B cell (primary cell): Measurements from ENCODE around the gene RARB. TPM values are rescaled to one million over a fixed set of nuclear protein-coding genes. Genes with fewer than 3 reads are reported as not detected.

Experiments
- ATAC-seq: fragments of 200-7000 bp; cut with Tn5 transposase; one replicate; pipeline ENCODE4 v1.10.0; 2021; ENCODE audit warnings: low read depth, mild to moderate bottlenecking, moderate number of reproducible peaks, moderate library complexity
- CTCF ChIA-PET: fragments of 350-600 bp; sonication (Branson Sonifier 250); formaldehyde crosslinking; loops from one replicate; lab custom pipeline; 2021; ENCODE audit warnings: antibody characterized with exemption, inconsistent platforms; lab: Charles Lee
- POLR2A ChIA-PET: fragments of 350-600 bp; sonication (Branson Sonifier 250); formaldehyde crosslinking; loops from one replicate; lab custom pipeline; 2021; ENCODE audit warnings: antibody characterized with exemption; lab: Charles Lee
- DNase-seq: peaks from one replicate; pipeline ENCODE4 v3.0.0; 2013
- H2AFZ ChIP-seq: 2 replicates; pipeline ENCODE4 v1.6.1; 2012; ENCODE audit warnings: mild to moderate bottlenecking, low read depth, low read length; ENCODE audit not compliant: insufficient read depth, poor library complexity, severe bottlenecking
- H3K27ac ChIP-seq, 2 donors: 1 replicate in 1 of 2; 2 replicates in 1 of 2; pipeline ENCODE4 v1.5.1; 2012 to 2013; ENCODE audit warnings: low read length in 2 of 2, mild to moderate bottlenecking in 2 of 2, moderate library complexity in 1 of 2
- H3K27me3 ChIP-seq, 4 experiments: fragments of 200-600 bp in 1 of 4; sonication (generic) in 1 of 4; replicated peaks in 1 of 4; 1 replicate in 2 of 4; 2 replicates in 2 of 4; pipeline versions ENCODE4 v1.6.1 to v1.7.0; 2013 to 2016; ENCODE audit warnings: low read length in 3 of 4, mild to moderate bottlenecking in 2 of 4, mixed read lengths in 1 of 4, moderate library complexity in 1 of 4; ENCODE audit not compliant: insufficient read depth in 4 of 4, control insufficient read depth in 3 of 4; ENCODE audit errors: control extremely low read depth in 1 of 4
- H3K36me3 ChIP-seq, 2 experiments: replicated peaks in 1 of 2; 1 replicate in 1 of 2; 2 replicates in 1 of 2; pipeline versions ENCODE4 v1.6.1 to v1.7.1; 2013; ENCODE audit warnings: low read length in 1 of 2; ENCODE audit not compliant: insufficient read depth in 2 of 2, control insufficient read depth in 1 of 2; ENCODE audit errors: control extremely low read depth in 1 of 2, extremely low read depth in 1 of 2
- H3K4me1 ChIP-seq, 2 donors: fragments of 200-600 bp in 1 of 2; sonication (generic) in 1 of 2; 1 replicate in 1 of 2; 2 replicates in 1 of 2; pipeline versions ENCODE4 v1.5.1 to v1.6.1; 2013 to 2017; ENCODE audit warnings: low read length in 2 of 2; ENCODE audit not compliant: control insufficient read depth in 2 of 2, insufficient read depth in 2 of 2
- H3K4me2 ChIP-seq: replicated peaks from 2 replicates; pipeline ENCODE3; 2012; ENCODE audit warnings: mild to moderate bottlenecking, low read depth, low read length; ENCODE audit not compliant: poor library complexity, severe bottlenecking
- H3K4me3 ChIP-seq, 5 experiments: fragments of 200-600 bp in 1 of 5; sonication (generic) in 1 of 5; 1 replicate in 3 of 5; 2 replicates in 2 of 5; pipeline versions ENCODE4 v1.5.1 to v1.7.0; 2011 to 2016; ENCODE audit warnings: low read length in 4 of 5, mild to moderate bottlenecking in 4 of 5, low read depth in 2 of 5, control low read depth in 1 of 5, moderate library complexity in 1 of 5; ENCODE audit not compliant: insufficient read depth in 1 of 5; ENCODE audit errors: control extremely low read depth in 1 of 5, extremely low read depth in 1 of 5
- H3K79me2 ChIP-seq: fragments of 200-600 bp; sonication (generic); one replicate; pipeline ENCODE4 v1.6.0; 2016; ENCODE audit warnings: low read length; ENCODE audit not compliant: control insufficient read depth, insufficient read depth
- H3K9ac ChIP-seq: fragments of 200-600 bp; sonication (generic); 2 replicates; pipeline ENCODE4 v1.6.1; 2017; ENCODE audit warnings: mild to moderate bottlenecking, low read length, moderate library complexity
- H3K9me3 ChIP-seq, 3 donors: one replicate each; pipeline versions ENCODE4 v1.6.1 to v1.7.1; 2013; ENCODE audit warnings: low read length in 2 of 3; ENCODE audit not compliant: control insufficient read depth in 2 of 3, insufficient read depth in 1 of 3; ENCODE audit errors: control extremely low read depth in 1 of 3
- H4K20me1 ChIP-seq: 2 replicates; pipeline ENCODE4 v1.6.0; 2012; ENCODE audit warnings: mild to moderate bottlenecking, low read length; ENCODE audit not compliant: insufficient read depth, control insufficient read depth, poor library complexity, severe bottlenecking
- H3K27ac Mint-ChIP-seq: one replicate; pipeline ENCODE4 v1.8.0; 2021; ENCODE audit warnings: mixed read lengths
- H3K27me3 Mint-ChIP-seq: one replicate; pipeline ENCODE4 v1.8.0; 2021; ENCODE audit warnings: mixed read lengths
- H3K4me1 Mint-ChIP-seq: one replicate; pipeline ENCODE4 v1.8.0; 2021; ENCODE audit warnings: mixed read lengths
- H3K4me3 Mint-ChIP-seq: one replicate; pipeline ENCODE4 v1.8.0; 2021; ENCODE audit warnings: mixed read lengths
- H3K9me3 Mint-ChIP-seq: one replicate; pipeline ENCODE4 v1.8.0; 2022; ENCODE audit warnings: mixed read lengths; ENCODE audit not compliant: insufficient read depth
- CTCF ChIP-seq: fragments of 200-600 bp; IDR thresholded peaks from one replicate; pipeline ENCODE4 v1.8.0; 2022; ENCODE audit warnings: antibody characterized with exemption, mild to moderate bottlenecking
- EZH2 ChIP-seq: IDR thresholded peaks from 2 replicates; pipeline ENCODE4 v1.6.1; 2012; ENCODE audit warnings: borderline replicate concordance, low read depth, mild to moderate bottlenecking, moderate library complexity, low read length; ENCODE audit not compliant: insufficient read depth, poor library complexity, severe bottlenecking
- WGBS: methylation state at CpG from one replicate; pipeline ENCODE4 v1.1.5; 2013; ENCODE audit warnings: missing lambda C conversion rate; ENCODE audit not compliant: insufficient coverage; 5-methylcytosine and 5-hydroxymethylcytosine counted together
- intact Hi-C: fragments of 100-400 bp; cut with micrococcal nuclease; formaldehyde crosslinking; loops from one replicate; pipeline ENCODE4 v1.10.0; 2022
- polyA plus RNA-seq: library from polyadenylated mRNA; depleted of rRNA; stranded (reverse); fragments of >200 nt; gene quantifications from 2 replicates; pipeline ENCODE4 v1.2.3, GENCODE V29; 2012
- total RNA-seq, 2 donors: library from RNA; stranded (reverse); fragments of 120-200 nt in 1 of 2; gene quantifications; 1 replicate in 1 of 2; 2 replicates in 1 of 2; pipeline versions ENCODE4 v1.2.3 to v1.2.4, GENCODE V29; 2013 to 2022

RARB gene
- total and polyA plus RNA-seq, 2 donors (not counting 1 experiment from before 2014, with no cell fraction given), result not detected

- TF ChIP-seq EZH2, result no peak
- TF ChIP-seq CTCF, result no peak
These were observed 67.2 kb downstream of the RARB start for GRCh38 chr3:25495304-25495703.

GRCh38 chr3:25495726-25496253 lies 67.7 kb downstream of the RARB start:
- TF ChIP-seq EZH2 (no peak), CTCF (no peak)

More at GRCh38 chr3:25495304-25495703, 67.2 kb downstream of the RARB start:
- no peak overlapping the region for H3K4me3 Mint-ChIP-seq
- no CpG with 5 or more reads among the region's 1 CpG for WGBS
- Histone ChIP-seq H3K9me3 (peaks cover 4 to 18% (median 9%) of the 10 kb centered on the region in 3 donors), H3K79me2 (no peaks in the 10 kb centered on the region), H3K36me3 (no peaks in the 10 kb centered on the region), H3K27ac (no peak overlapping the region), H3K4me3 (no peak overlapping the region), H3K4me1 (no peaks in the 10 kb centered on the region), H3K9ac (no peak overlapping the region), H4K20me1 (no peaks in the 10 kb centered on the region), H3K27me3 (peaks cover 0 to 2% (median 0%) of the 10 kb centered on the region in 4 experiments), H3K4me2 (no peak overlapping the region), H2AFZ (no peak overlapping the region)
- no peaks in the 10 kb centered on the region for H3K4me1 Mint-ChIP-seq
- DNase-seq (no peak), ATAC-seq (no peak)
- H3K9me3 Mint-ChIP-seq, result peaks cover 17% of the 10 kb centered on the region
- ChIA-PET POLR2A (no interaction called here), CTCF (no interaction called here)
- no peaks in the 10 kb centered on the region for H3K27me3 Mint-ChIP-seq
- intact Hi-C loops, result no loop called here
- H3K27ac Mint-ChIP-seq, result no peak overlapping the region

More at GRCh38 chr3:25495726-25496253, 67.7 kb downstream of the RARB start:
- ChIA-PET CTCF (no interaction called here), POLR2A (no interaction called here)
- Mint-ChIP-seq H3K4me1 (no peaks in the 10 kb centered on the region), H3K27ac (no peak overlapping the region), H3K9me3 (peaks cover 17% of the 10 kb centered on the region), H3K4me3 (no peak overlapping the region), H3K27me3 (no peaks in the 10 kb centered on the region)
- Histone ChIP-seq H4K20me1 (no peaks in the 10 kb centered on the region), H3K79me2 (no peaks in the 10 kb centered on the region), H3K4me3 (no peak overlapping the region), H3K9ac (no peak overlapping the region), H3K4me1 (no peaks in the 10 kb centered on the region), H3K4me2 (no peak overlapping the region), H3K27ac (no peak overlapping the region), H3K27me3 (peaks cover 0 to 2% (median 0%) of the 10 kb centered on the region in 4 experiments), H3K9me3 (peaks cover 4 to 18% (median 9%) of the 10 kb centered on the region in 3 donors), H2AFZ (no peak overlapping the region), H3K36me3 (no peaks in the 10 kb centered on the region)
- intact Hi-C loops, result no loop called here
- 78% methylated on average over 2 of the region's 5 CpGs for WGBS
- ATAC-seq, result no peak
- DNase-seq, result no peak
